Stimulated activated CD4-positive, alpha-beta T cell treated with anti-CD3 and anti-CD28 coated beads, TNF-alpha, amount 100 ng/mL, for 24 hours (primary cell): Measurements from ENCODE around the gene UVRAG.
"Not testable (repeated sequence)": the region's sequence is repeated elsewhere in the genome, so short reads cannot be mapped to it uniquely, and the experiment has no call there.

Experiments used
- DNase-seq, 3 experiments: peaks; one replicate each; pipeline ENCODE4 v3.0.0-alpha.2; 2020; ENCODE audit warnings: low read depth in 3 of 3

UVRAG gene

GRCh38 chr11:75841739-75842138, 26.7 kb downstream of the UVRAG start:
- no peak for DNase-seq

- no peak for DNase-seq
Measured at GRCh38 chr11:75845324-75845723, 30.3 kb downstream of the UVRAG start.

GRCh38 chr11:75849894-75850293, 34.9 kb downstream of the UVRAG start:
- DNase-seq = no peak

- no peak for DNase-seq
Measured at GRCh38 chr11:75850787-75851186, 35.8 kb downstream of the UVRAG start.

- DNase-seq = no peak
Measured at GRCh38 chr11:75851203-75851602, 36.2 kb downstream of the UVRAG start.

- no peak for DNase-seq
Measured at GRCh38 chr11:75852406-75853017, 37.5 kb downstream of the UVRAG start.

- DNase-seq = not testable (repeated sequence)
Measured at GRCh38 chr11:75853563-75853962, 38.6 kb downstream of the UVRAG start.

GRCh38 chr11:75853971-75854370, 39.0 kb downstream of the UVRAG start:
- no peak for DNase-seq

GRCh38 chr11:75855206-75855605, 40.2 kb downstream of the UVRAG start:
- no peak for DNase-seq

GRCh38 chr11:75856912-75857311, 41.9 kb downstream of the UVRAG start:
- no peak for DNase-seq

- DNase-seq = no peak
Measured at GRCh38 chr11:75858042-75858441, 43.0 kb downstream of the UVRAG start.

- DNase-seq = no peak
Measured at GRCh38 chr11:75858613-75859012, 43.6 kb downstream of the UVRAG start.

GRCh38 chr11:75859614-75860013, 44.6 kb downstream of the UVRAG start:
- no peak for DNase-seq

GRCh38 chr11:75862437-75862836, 47.4 kb downstream of the UVRAG start:
- no peak for DNase-seq

GRCh38 chr11:75867778-75868374, 52.9 kb downstream of the UVRAG start:
- DNase-seq = peak in 1 of 3 experiments; percentile 25

GRCh38 chr11:75868990-75869389, 54.0 kb downstream of the UVRAG start:
- DNase-seq = no peak

- no peak for DNase-seq
Measured at GRCh38 chr11:75869661-75870455, 54.8 kb downstream of the UVRAG start.

GRCh38 chr11:75872887-75873416, 57.9 kb downstream of the UVRAG start:
- peak in 1 of 3 experiments; percentile 8 for DNase-seq

- no peak for DNase-seq
Measured at GRCh38 chr11:75873417-75874221, 58.6 kb downstream of the UVRAG start.

- no peak for DNase-seq
Measured at GRCh38 chr11:75874684-75875341, 59.8 kb downstream of the UVRAG start.

- not testable (repeated sequence) for DNase-seq
Measured at GRCh38 chr11:75877327-75877726, 62.3 kb downstream of the UVRAG start.
